Heart right ventricle (tissue), 16 donors: Measurements from ENCODE around the gene ZFAND3. TPM values are rescaled to one million over a fixed set of nuclear protein-coding genes. Genes with fewer than 3 reads are reported as not detected.

Source experiments
- ATAC-seq, 8 donors: fragments of 200-7000 bp; cut with Tn5 transposase; one replicate each; pipeline ENCODE4 v1.9.1; 2020; ENCODE audit warnings: mild to moderate bottlenecking in 8 of 8, moderate library complexity in 8 of 8, moderate number of reproducible peaks in 1 of 8
- DNase-seq, 2 donors: peaks; one replicate each; pipeline ENCODE4 v3.0.0-alpha.2; 2020
- H3K27ac ChIP-seq, 10 donors: fragments of 200-600 bp; sonication (generic) in 2 of 10; one replicate each; pipeline versions ENCODE4 v1.5.0 to v1.8.0; 2020 to 2022; ENCODE audit warnings: mild to moderate bottlenecking in 3 of 10
- H3K27me3 ChIP-seq, 7 donors: fragments of 200-600 bp; one replicate each; pipeline ENCODE4 v1.8.0; 2021 to 2022; ENCODE audit warnings: mild to moderate bottlenecking in 2 of 7
- H3K36me3 ChIP-seq, 9 donors: fragments of 200-600 bp; sonication (generic) in 1 of 9; one replicate each; pipeline versions ENCODE4 v1.5.0 to v1.8.0; 2020 to 2022; ENCODE audit warnings: mild to moderate bottlenecking in 2 of 9
- H3K4me1 ChIP-seq, 9 donors: fragments of 200-600 bp; sonication (generic) in 1 of 9; one replicate each; pipeline versions ENCODE4 v1.5.0 to v1.8.0; 2020 to 2022; ENCODE audit warnings: mild to moderate bottlenecking in 4 of 9
- H3K4me3 ChIP-seq, 10 donors: fragments of 200-600 bp; sonication (generic) in 2 of 10; one replicate each; pipeline versions ENCODE4 v1.5.0 to v1.8.0; 2020 to 2022; ENCODE audit warnings: mild to moderate bottlenecking in 7 of 10, moderate library complexity in 2 of 10
- H3K9me3 ChIP-seq, 11 donors: fragments of 200-600 bp in 10 of 11; sonication (generic) in 2 of 11; one replicate each; pipeline versions ENCODE4 v1.5.0 to v1.8.0; 2013 to 2022; ENCODE audit warnings: mild to moderate bottlenecking in 2 of 11, control low read depth in 1 of 11, moderate library complexity in 1 of 11
- CTCF ChIP-seq, 9 donors: fragments of 200-600 bp; sonication (generic) in 2 of 9; IDR thresholded peaks; one replicate each; pipeline versions ENCODE4 v1.5.0 to v1.8.0; 2021 to 2022; ENCODE audit warnings: antibody characterized with exemption in 9 of 9, mild to moderate bottlenecking in 5 of 9, moderate library complexity in 1 of 9
- WGBS, 2 donors: extraction: QIAGEN DNeasy Blood & Tissue Kit; methylation state at CpG; one replicate each; pipeline ENCODE4 v1.1.7; 2013; ENCODE audit warnings: inconsistent platforms in 1 of 2; 5-methylcytosine and 5-hydroxymethylcytosine counted together
- intact Hi-C, 10 donors: fragments of 100-400 bp; cut with DNase I; formaldehyde crosslinking; loops; one replicate each; pipeline versions ENCODE4 v1.11.1 to v1.14.2; 2022
- polyA plus RNA-seq, 2 donors: library from polyadenylated mRNA; stranded (reverse); fragments of 200-250 nt; gene quantifications; one replicate each; pipeline ENCODE4 v1.2.3, GENCODE V29; 2013
- total RNA-seq, 10 donors: library from RNA; stranded (reverse); fragmentation: NEBNext Ultra II Directional in 3 of 10; extraction: Animal tissue kit (Norgen Biotek cat#: 25700) in 3 of 10; gene quantifications; one replicate each; pipeline versions ENCODE4 v1.2.1 to v1.2.4, GENCODE V29; 2021 to 2023
- donor health status: Arrhythmogenic right ventricular cardiomyopathy.
- donor health status: ischemic (EF 13 %, LVEDD 7.1; RV severe dilation, severe dysfunction).
- donor health status: healthy with polysubstance abuse.
- donor health status: DM: no; HTN: yes; CAD: no.
- donor health status: DM: no; HTN: no; CAD: no.
- donor health status: ischemic (EF 25% LVEDD 6.9; RV normal size, moderate dysfunction).
- donor health status: ischemic (EF 25% LVEDD 5.7; RV mildly dilated, moderate dysfunction).
- donor health status: healthy.
- donor health status: DM: yes; HTN: yes; CAD: no.
- donor health status: Ischemic cardiomyopathy.
- donor health status: ischemic (EF 35%, LVEDD 5.7; RV mildly dilated, moderate dysfunction).
- donor health status: nonischemic (EF 11% LVEDD 7.7; RV severe dilation, severe dysfunction).
- donor health status: DM: yes; HTN: yes; CAD: no.
- donor health status: PGD.
- donor health status: ischemic (EF 29% LVEDD 5.4; RV normal size, mild dysfunction).
- donor health status: nonischemic (EF 23%, LVEDD 6.1; RV moderate dilation, normal function).

The ZFAND3 gene
- total and polyA plus RNA-seq, 12 donors = 24.4 to 123 (median 105) TPM

DNA sequence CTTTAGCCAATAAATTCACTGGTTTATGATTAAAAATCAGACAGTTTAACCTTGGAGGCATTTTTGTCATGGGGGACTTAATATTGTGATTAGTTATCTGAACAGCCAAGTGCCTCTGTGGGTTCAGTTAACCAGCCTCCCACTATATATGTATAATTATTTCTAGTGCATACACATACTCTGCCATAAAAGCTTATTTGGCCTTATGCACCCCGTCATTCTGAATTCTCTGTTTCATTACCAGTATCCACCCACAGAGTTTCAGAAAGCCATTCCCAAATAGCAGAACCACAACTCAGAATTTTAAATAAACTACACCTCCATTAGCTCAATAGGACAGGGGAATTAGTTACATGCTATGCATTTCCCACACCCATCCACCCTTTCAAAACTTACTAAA lies 279.7 kb downstream of the ZFAND3 start:
- Histone ChIP-seq H3K36me3 (peaks cover 0 to 9% (median 0%) of the 10 kb centered on the region in 9 donors), H3K27me3 (no peaks in the 10 kb centered on the region), H3K4me1 (peaks cover 0 to 9% (median 3%) of the 10 kb centered on the region in 9 donors), H3K4me3 (no peak overlapping the region), H3K27ac (no peak overlapping the region), H3K9me3 (no peaks in the 10 kb centered on the region)
- intact Hi-C loops = no loop called here
- 96% methylated on average over 1 of the region's 1 CpG for WGBS, 2 donors
- ATAC-seq (no peak), DNase-seq (no peak)
- no peak for TF ChIP-seq CTCF (IDR thresholded peaks at IDR 0.05)

- no peak for TF ChIP-seq CTCF (IDR thresholded peaks at IDR 0.05)
- intact Hi-C loops = no loop called here
Measured at GRCh38 chr6:38100380-38100779, 280.9 kb downstream of the ZFAND3 start.

DNA sequence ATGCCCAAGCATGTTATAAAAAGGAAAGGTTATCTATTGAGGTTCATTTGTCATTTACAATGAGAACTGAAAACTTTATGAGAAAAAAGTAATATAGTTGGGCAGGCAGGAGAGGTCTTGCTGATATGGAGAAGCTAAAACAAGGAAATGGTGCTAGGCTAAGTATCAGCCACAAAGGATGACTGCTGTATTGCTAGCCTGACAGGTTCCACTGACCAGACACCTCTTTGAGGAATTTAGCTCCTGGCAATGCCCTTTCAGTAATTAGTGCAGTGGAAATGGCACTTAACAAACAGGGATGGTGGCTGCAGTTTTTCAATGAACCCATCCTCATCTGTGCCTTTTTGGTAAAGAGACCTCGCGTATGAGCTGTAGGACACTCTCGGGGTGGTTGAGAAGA lies 284.4 kb downstream of the ZFAND3 start:
- TF ChIP-seq CTCF (IDR thresholded peaks at IDR 0.05) = no peak
- ATAC-seq (no peak), DNase-seq (no peak)
- Histone ChIP-seq H3K36me3 (peaks cover 0 to 9% (median 0%) of the 10 kb centered on the region in 9 donors), H3K4me1 (peaks cover 0 to 18% (median 0%) of the 10 kb centered on the region in 9 donors), H3K9me3 (no peaks in the 10 kb centered on the region), H3K27ac (no peak overlapping the region), H3K4me3 (no peak overlapping the region), H3K27me3 (no peaks in the 10 kb centered on the region)
- WGBS, 2 donors = 95 to 97% methylated on average over 3 of the region's 3 CpGs
- intact Hi-C loops = no loop called here

More at GRCh38 chr6:38100380-38100779, 280.9 kb downstream of the ZFAND3 start:
- no peak overlapping the region for H3K4me3 ChIP-seq
- H3K36me3 ChIP-seq = peaks cover 0 to 9% (median 0%) of the 10 kb centered on the region in 9 donors
- ATAC-seq = no peak
- H3K27ac ChIP-seq = no peak overlapping the region
- DNase-seq = no peak
- H3K9me3 ChIP-seq = no peaks in the 10 kb centered on the region
- no peaks in the 10 kb centered on the region for H3K27me3 ChIP-seq
- WGBS, 2 donors = 84 to 88% methylated on average over 1 of the region's 1 CpG
- H3K4me1 ChIP-seq = peaks cover 0 to 11% (median under 1%) of the 10 kb centered on the region in 9 donors

- no peaks in the 10 kb centered on the region for H3K9me3 ChIP-seq
- no peak overlapping the region for H3K27ac ChIP-seq
- H3K36me3 ChIP-seq = peaks cover 0 to 10% (median 0%) of the 10 kb centered on the region in 9 donors
- ATAC-seq = no peak
- WGBS, 2 donors = 98% methylated on average over 3 of the region's 3 CpGs
- no peak overlapping the region for H3K4me3 ChIP-seq
- H3K27me3 ChIP-seq = no peaks in the 10 kb centered on the region
- no peak for DNase-seq
- intact Hi-C loops = no loop called here
- TF ChIP-seq CTCF (IDR thresholded peaks at IDR 0.05) = no peak
- peaks cover 0 to 21% (median 2%) of the 10 kb centered on the region in 9 donors for H3K4me1 ChIP-seq
Measured at GRCh38 chr6:38105066-38105465, 285.5 kb downstream of the ZFAND3 start.
